HT-29 (cell line): ENCODE results near the gene DCTD. TPM values are rescaled to one million over a fixed set of nuclear protein-coding genes. Genes with fewer than 3 reads are reported as not detected.

ENCODE experiments used
- DNase-seq: peaks from one replicate; pipeline ENCODE4 v3.0.0-alpha.2; 2015; ENCODE audit warnings: low spot score
- total RNA-seq: library from RNA; depleted of rRNA; stranded (reverse); fragments of >200 nt; shearing (Covaris generic); gene quantifications from 2 replicates; pipeline ENCODE4 v1.2.3, GENCODE V29; 2014

The DCTD gene
- total RNA-seq, 1 experiment from 2014 or later, result 55.1 TPM

- DNase-seq, result no peak
Measured at GRCh38 chr4:182893474-182894080, 23.6 kb downstream of the DCTD start.

GRCh38 chr4:182893047-182893446 is 24.1 kb downstream of the DCTD start:
- no peak for DNase-seq

GRCh38 chr4:182890202-182890601 is 27.0 kb downstream of the DCTD start:
- DNase-seq, result no peak

GRCh38 chr4:182888891-182889290 is 28.3 kb downstream of the DCTD start:
- DNase-seq, result no peak

- DNase-seq, result no peak
Measured at GRCh38 chr4:182886768-182887167, 30.4 kb downstream of the DCTD start.

GRCh38 chr4:182886205-182886604 is 31.0 kb downstream of the DCTD start:
- no peak for DNase-seq

GRCh38 chr4:182885738-182886077 is 31.5 kb downstream of the DCTD start:
- no peak for DNase-seq

GRCh38 chr4:182885022-182885737 is 32.0 kb downstream of the DCTD start:
- no peak for DNase-seq

- DNase-seq, result no peak
Measured at GRCh38 chr4:182884040-182884439, 33.1 kb downstream of the DCTD start.

- no peak for DNase-seq
Measured at GRCh38 chr4:182883351-182883750, 33.8 kb downstream of the DCTD start.

GRCh38 chr4:182881914-182882313 is 35.3 kb downstream of the DCTD start:
- DNase-seq, result no peak

GRCh38 chr4:182880387-182881356 is 36.5 kb downstream of the DCTD start:
- no peak for DNase-seq

GRCh38 chr4:182879913-182880312 is 37.3 kb downstream of the DCTD start:
- no peak for DNase-seq

GRCh38 chr4:182878633-182879495 is 38.3 kb downstream of the DCTD start:
- DNase-seq, result no peak

GRCh38 chr4:182877326-182877883 is 39.8 kb downstream of the DCTD start:
- DNase-seq, result no peak

- no peak for DNase-seq
Measured at GRCh38 chr4:182876427-182876826, 40.8 kb downstream of the DCTD start.

- DNase-seq, result no peak
Measured at GRCh38 chr4:182875453-182876405, 41.5 kb downstream of the DCTD start.

- no peak for DNase-seq
Measured at GRCh38 chr4:182874797-182875345, 42.3 kb downstream of the DCTD start.

GRCh38 chr4:182874304-182874751 is 42.9 kb downstream of the DCTD start:
- no peak for DNase-seq
